ENCODE data around the gene ZCCHC4. TPM values are rescaled to one million over a fixed set of nuclear protein-coding genes. Genes with fewer than 3 reads are reported as not detected.

Gene ZCCHC4
- total RNA-seq, 1 donor from 2014 or later: 6.0 TPM

DNA sequence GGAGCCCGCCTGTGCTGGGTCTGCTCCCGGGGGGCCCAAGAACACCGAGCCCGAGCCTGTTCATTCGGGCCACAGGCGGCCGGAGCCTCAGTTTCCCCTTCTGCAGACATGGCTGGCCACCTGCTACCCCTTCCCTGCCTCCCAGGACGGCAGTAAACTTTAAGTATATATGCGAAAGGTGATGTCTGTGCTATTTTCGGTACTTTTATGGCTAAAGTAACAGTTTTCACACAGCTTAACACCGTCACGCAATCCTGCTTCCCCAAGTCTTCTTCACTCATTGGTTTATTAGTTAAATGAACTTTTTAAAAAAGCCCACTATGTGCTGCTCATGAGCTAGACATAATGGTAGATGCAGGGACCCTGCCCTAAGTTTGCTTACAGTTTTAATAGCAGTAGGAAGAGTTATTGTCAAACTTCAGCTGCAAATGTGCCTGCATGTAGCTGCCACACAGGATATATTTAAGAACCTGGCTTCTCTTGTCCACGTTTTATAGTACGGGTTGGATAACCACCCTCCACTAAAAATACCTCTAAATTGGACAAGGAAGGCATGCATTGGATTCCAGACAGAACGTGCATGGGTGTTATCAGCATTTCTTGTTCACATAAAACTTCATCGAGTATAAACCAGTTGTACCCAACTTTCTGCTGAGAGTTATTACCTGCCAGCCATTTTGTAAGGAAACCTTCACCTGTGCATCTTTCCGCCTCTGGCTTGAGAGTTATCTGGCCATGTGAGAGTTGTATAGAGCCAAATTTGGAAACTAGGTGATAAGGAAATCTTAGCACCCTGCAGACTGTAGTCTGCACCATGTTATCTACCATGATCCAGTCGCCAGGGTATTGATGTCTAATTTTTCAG, 65.2 kb downstream of the ZCCHC4 start:
- no peaks in the 10 kb centered on the region for H3K9me3 Mint-ChIP-seq (ENCODE audit: low read depth)
- TF ChIP-seq, protein P1, sequence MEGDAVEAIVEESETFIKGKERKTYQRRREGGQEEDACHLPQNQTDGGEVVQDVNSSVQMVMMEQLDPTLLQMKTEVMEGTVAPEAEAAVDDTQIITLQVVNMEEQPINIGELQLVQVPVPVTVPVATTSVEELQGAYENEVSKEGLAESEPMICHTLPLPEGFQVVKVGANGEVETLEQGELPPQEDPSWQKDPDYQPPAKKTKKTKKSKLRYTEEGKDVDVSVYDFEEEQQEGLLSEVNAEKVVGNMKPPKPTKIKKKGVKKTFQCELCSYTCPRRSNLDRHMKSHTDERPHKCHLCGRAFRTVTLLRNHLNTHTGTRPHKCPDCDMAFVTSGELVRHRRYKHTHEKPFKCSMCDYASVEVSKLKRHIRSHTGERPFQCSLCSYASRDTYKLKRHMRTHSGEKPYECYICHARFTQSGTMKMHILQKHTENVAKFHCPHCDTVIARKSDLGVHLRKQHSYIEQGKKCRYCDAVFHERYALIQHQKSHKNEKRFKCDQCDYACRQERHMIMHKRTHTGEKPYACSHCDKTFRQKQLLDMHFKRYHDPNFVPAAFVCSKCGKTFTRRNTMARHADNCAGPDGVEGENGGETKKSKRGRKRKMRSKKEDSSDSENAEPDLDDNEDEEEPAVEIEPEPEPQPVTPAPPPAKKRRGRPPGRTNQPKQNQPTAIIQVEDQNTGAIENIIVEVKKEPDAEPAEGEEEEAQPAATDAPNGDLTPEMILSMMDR (IDR thresholded peaks at IDR 0.05): no peak
- H3K36me3 Mint-ChIP-seq (ENCODE audit: low read depth): peaks cover 8% of the 10 kb centered on the region
- H3K27me3 Mint-ChIP-seq (ENCODE audit: low read depth): no peaks in the 10 kb centered on the region
- peak overlapping the region; percentile 78 for H3K27ac Mint-ChIP-seq (ENCODE audit: unreplicated experiment)
- DNase-seq (ENCODE audit: low spot score): no peak
- H3K4me1 Mint-ChIP-seq (ENCODE audit: low read depth): peaks cover 10% of the 10 kb centered on the region
- no peak overlapping the region for H3K4me3 Mint-ChIP-seq (ENCODE audit: unreplicated experiment)

DNA sequence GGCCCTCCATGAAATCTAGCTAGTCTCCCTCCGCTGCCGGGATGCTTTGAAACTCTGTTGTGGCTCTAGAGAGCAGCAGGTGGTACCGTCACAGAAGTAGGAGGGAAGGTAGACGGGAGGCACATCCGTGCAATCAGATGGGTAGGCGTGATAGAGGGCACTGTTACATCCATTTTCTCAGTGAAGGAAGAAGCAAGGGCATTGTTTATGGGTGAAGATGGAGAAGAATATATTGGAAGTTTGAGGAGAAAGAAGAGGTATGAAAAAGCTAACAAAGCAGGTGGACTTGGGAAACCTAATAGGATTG, 65.8 kb downstream of the ZCCHC4 start:
- Mint-ChIP-seq H3K27me3 (ENCODE audit: low read depth) (no peaks in the 10 kb centered on the region), H3K27ac (ENCODE audit: unreplicated experiment) (no peak overlapping the region), H3K36me3 (ENCODE audit: low read depth) (peaks cover 11% of the 10 kb centered on the region), H3K4me1 (ENCODE audit: low read depth) (peaks cover 10% of the 10 kb centered on the region), H3K9me3 (ENCODE audit: low read depth) (no peaks in the 10 kb centered on the region), H3K4me3 (ENCODE audit: unreplicated experiment) (no peak overlapping the region)
- TF ChIP-seq, protein P1 (IDR thresholded peaks at IDR 0.05): no peak
- DNase-seq (ENCODE audit: low spot score): no peak

DNA sequence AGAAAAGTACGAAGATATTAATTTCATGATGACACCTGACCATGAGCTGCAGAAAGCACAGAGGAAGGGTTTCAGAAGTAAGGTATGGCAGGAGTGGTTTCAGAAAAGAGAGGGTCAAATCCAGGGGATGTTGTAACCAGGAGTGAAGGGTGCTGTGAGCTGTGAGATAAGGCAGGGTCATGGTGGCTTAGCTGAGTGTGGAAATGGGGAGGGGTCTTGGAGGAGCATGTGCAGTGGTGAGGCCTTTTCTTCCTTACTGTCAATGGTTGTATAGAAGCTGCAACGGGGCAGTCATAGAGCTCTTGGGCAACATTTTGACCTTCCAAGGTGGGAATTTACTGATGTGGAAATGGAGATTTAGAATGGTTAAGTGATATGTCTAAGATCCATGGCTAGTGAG, 67.0 kb downstream of the ZCCHC4 start:
- H3K4me1 Mint-ChIP-seq (ENCODE audit: low read depth): peaks cover 8% of the 10 kb centered on the region
- peaks cover 17% of the 10 kb centered on the region for H3K36me3 Mint-ChIP-seq (ENCODE audit: low read depth)
- no peak overlapping the region for H3K4me3 Mint-ChIP-seq (ENCODE audit: unreplicated experiment)
- TF ChIP-seq, protein P1 (IDR thresholded peaks at IDR 0.05): no peak
- no peak for DNase-seq (ENCODE audit: low spot score)
- H3K9me3 Mint-ChIP-seq (ENCODE audit: low read depth): no peaks in the 10 kb centered on the region
- H3K27ac Mint-ChIP-seq (ENCODE audit: unreplicated experiment): no peak overlapping the region
- no peaks in the 10 kb centered on the region for H3K27me3 Mint-ChIP-seq (ENCODE audit: low read depth)

DNA sequence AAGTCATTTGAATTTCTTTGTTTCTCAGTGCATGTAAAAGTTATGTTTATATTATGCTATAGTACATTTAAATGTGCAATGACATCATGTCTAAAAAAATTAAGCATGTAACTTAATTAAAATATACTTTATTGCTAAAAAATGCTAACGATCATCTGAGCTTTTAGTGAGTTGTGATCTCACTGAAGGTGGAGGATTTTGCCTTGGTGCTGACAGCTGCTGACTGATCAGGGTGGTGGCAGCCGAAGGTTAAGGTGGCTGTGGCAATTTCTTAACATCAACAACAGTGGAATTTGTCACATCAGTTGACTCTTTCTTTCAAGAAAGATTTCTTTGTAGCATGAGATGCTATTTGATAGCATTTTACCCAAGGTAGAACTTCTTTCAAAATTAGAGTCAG, 71.1 kb downstream of the ZCCHC4 start:
- Mint-ChIP-seq H3K4me3 (ENCODE audit: unreplicated experiment) (no peak overlapping the region), H3K27ac (ENCODE audit: unreplicated experiment) (no peak overlapping the region), H3K27me3 (ENCODE audit: low read depth) (no peaks in the 10 kb centered on the region), H3K9me3 (ENCODE audit: low read depth) (no peaks in the 10 kb centered on the region), H3K36me3 (ENCODE audit: low read depth) (peaks cover 21% of the 10 kb centered on the region), H3K4me1 (ENCODE audit: low read depth) (no peaks in the 10 kb centered on the region)
- no peak for DNase-seq (ENCODE audit: low spot score)
- TF ChIP-seq, protein P1 (IDR thresholded peaks at IDR 0.05): no peak

DNA sequence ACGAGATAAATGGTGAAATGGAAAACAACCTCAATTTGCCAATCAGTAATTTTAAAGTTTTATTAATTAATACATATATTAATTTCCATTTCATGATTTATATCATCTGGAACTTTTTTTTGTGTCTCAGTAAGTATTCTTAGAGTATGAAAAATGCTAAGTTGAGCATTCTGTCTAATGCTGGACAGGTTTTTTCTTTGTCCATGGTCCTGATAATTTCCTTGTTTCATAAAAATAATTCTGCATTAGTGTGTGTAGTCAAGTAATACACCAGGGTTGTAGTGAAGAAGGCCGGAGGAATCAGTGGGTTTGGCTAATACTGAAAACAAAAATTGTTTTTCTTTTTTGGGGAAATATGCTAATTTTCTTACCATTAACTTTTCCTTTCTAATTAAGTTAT, 74.4 kb downstream of the ZCCHC4 start:
- Mint-ChIP-seq H3K4me3 (ENCODE audit: unreplicated experiment) (no peak overlapping the region), H3K27ac (ENCODE audit: unreplicated experiment) (no peak overlapping the region), H3K27me3 (ENCODE audit: low read depth) (no peaks in the 10 kb centered on the region), H3K4me1 (ENCODE audit: low read depth) (no peaks in the 10 kb centered on the region), H3K9me3 (ENCODE audit: low read depth) (no peaks in the 10 kb centered on the region), H3K36me3 (ENCODE audit: low read depth) (peaks cover 27% of the 10 kb centered on the region)
- TF ChIP-seq, protein P1 (IDR thresholded peaks at IDR 0.05): no peak
- no peak for DNase-seq (ENCODE audit: low spot score)

All from chondrocyte (in vitro differentiated cells).